Measurements from ENCODE around the gene CST5.
"Not testable (repeated sequence)": the region's sequence is repeated elsewhere in the genome, so short reads cannot be mapped to it uniquely, and the experiment has no call there.

CST5 gene

DNA sequence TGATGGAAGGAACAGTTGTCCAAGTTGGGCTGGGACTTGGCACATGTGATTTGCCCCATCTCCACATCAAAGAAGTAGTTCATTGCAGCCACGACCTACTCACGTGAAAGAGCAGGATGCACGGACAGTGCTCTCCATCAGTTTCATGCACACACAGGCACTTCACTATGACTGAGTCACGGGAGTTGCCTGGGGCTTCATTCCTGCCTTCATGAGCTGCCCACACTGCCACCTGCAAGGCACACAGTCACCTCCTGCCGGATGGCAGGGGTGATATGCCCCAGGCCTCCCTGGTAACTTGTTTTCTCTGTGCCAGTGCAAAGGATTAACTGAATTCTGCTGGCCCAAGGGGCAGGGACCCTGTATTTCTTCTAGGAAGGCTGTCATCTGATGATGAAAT is 22.8 kb downstream of the CST5 start:
- H3K4me3 ChIP-seq (replicated peaks in 1 of 2; ENCODE audit: low read depth in 2 of 2, low read length in 2 of 2), result no peak overlapping the region
- no peak for DNase-seq (ENCODE audit: low read depth in 2 of 2)
- TF ChIP-seq CTCF (IDR thresholded peaks at IDR 0.05; ENCODE audit: low read depth, low read length), result no peak

GRCh38 chr20:23856226-23856625 is 23.3 kb downstream of the CST5 start:
- TF ChIP-seq CTCF (IDR thresholded peaks at IDR 0.05; ENCODE audit: low read depth, low read length), result no peak
- no peak for DNase-seq (ENCODE audit: low read depth in 2 of 2)
- no peak overlapping the region for H3K4me3 ChIP-seq (replicated peaks in 1 of 2; ENCODE audit: low read depth in 2 of 2, low read length in 2 of 2)

DNA sequence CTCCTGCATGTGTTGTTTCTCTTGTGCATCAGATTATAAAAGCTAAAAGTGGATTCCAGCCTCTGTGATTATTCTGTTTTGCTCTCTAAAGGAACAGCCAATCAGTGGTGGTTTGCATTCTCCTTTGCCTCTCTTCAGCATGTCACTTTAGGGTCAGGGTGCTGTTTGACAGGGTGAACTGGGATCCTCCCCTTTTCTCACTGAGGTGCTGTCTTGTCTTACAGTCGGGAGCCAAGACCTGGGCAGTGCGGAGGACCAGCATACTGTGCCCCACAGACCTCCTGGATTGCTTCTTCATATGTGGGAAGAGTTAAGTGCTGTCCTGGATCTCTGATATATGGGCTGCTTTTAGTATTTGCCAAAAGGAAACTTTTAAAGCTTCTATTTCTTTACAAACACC is 37.9 kb downstream of the CST5 start:
- TF ChIP-seq CTCF (IDR thresholded peaks at IDR 0.05; ENCODE audit: low read depth, low read length), result no peak
- H3K4me3 ChIP-seq (replicated peaks in 1 of 2; ENCODE audit: low read depth in 2 of 2, low read length in 2 of 2), result no peak overlapping the region
- no peak for DNase-seq (ENCODE audit: low read depth in 2 of 2)

- DNase-seq (ENCODE audit: low read depth in 2 of 2), result no peak
- TF ChIP-seq CTCF (IDR thresholded peaks at IDR 0.05; ENCODE audit: low read depth, low read length), result no peak
Measured at GRCh38 chr20:23835716-23836115, 43.8 kb downstream of the CST5 start.

GRCh38 chr20:23832775-23833513 is 46.6 kb downstream of the CST5 start:
- peak in 1 of 2 donors; percentile 22 for DNase-seq (ENCODE audit: low read depth in 2 of 2)
- H3K4me3 ChIP-seq (replicated peaks in 1 of 2; ENCODE audit: low read depth in 2 of 2, low read length in 2 of 2), result no peak overlapping the region
- TF ChIP-seq CTCF (IDR thresholded peaks at IDR 0.05; ENCODE audit: low read depth, low read length), result no peak

More at GRCh38 chr20:23835716-23836115, 43.8 kb downstream of the CST5 start:
- H3K4me3 ChIP-seq (replicated peaks in 1 of 2; ENCODE audit: low read depth in 2 of 2, low read length in 2 of 2), result no peak overlapping the region

GRCh38 chr20:23831961-23832360 is 47.6 kb downstream of the CST5 start:
- peak in 1 of 2 donors; percentile 59 for DNase-seq (ENCODE audit: low read depth in 2 of 2)
- H3K4me3 ChIP-seq (replicated peaks in 1 of 2; ENCODE audit: low read depth in 2 of 2, low read length in 2 of 2), result not testable (repeated sequence)

GRCh38 chr20:23826541-23827021 is 53.0 kb downstream of the CST5 start, which contains the start of gene CST2:
CST2 (minus strand) TSS chr20:23826729; CDS start chr20:23826660, 69 bp downstream.
- H3K4me3 ChIP-seq (replicated peaks in 1 of 2; ENCODE audit: low read depth in 2 of 2, low read length in 2 of 2), result no peak within 1 kb of the TSS
- peak in 1 of 2 donors; percentile 16 for DNase-seq (ENCODE audit: low read depth in 2 of 2)
- TF ChIP-seq CTCF (IDR thresholded peaks at IDR 0.05; ENCODE audit: low read depth, low read length), result no peak
